ENCODE results near the gene ZNF823. TPM values are rescaled to one million over a fixed set of nuclear protein-coding genes. Genes with fewer than 3 reads are reported as not detected.

Gene ZNF823
- total and polyA plus RNA-seq, 10 donors = 1.3 to 5.2 (median 3.6) TPM

DNA sequence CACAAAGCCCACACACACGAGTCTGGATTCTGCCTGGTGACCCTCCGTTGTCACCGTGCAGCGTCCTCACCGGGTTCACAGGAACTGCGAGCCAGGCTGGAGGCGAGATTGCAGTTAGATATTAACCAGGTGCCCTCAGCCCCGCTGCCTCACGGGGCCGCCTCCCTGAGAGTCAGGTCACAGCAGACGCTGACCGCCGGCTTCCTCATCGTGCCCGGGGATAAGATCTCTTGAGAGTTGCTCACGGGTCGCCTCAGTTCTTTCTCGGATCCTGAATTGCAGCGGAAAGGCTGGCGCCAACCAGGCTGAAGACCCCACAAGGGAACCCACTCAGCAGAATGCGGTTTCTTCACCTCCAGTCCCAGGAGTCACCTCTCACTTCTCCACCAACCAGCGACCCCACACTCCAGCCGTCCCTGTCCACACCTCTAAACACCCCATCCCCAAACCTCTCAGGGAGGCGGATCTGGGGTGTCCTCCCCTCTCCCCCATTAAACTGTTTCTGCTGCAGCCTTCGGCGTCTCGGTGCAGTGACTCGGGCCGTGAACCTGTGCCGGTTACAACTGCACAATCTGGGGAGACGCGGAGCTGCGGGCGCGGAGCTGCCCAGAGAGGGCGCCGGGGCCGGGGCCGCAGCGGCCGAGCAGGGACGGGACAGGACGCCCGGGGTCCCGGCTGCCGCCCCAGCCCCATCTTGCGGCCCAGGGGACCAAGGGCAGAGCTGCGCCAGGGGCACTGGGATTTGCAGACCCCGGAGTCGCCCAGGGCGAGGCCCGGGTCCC, 591 bp downstream of the ZNF823 start:
- Histone ChIP-seq H3K27me3 (replicated peaks in 1 of 7) (no peaks in the 10 kb centered on the region), H3K36me3 (no peaks in the 10 kb centered on the region), H3K9me3 (no peaks in the 10 kb centered on the region), H3K27ac (peak overlapping the region; percentile 68 to 91 (median 84)), H3K4me1 (peaks cover 0 to 33% (median 22%) of the 10 kb centered on the region in 6 donors), H3K4me3 (peak overlapping the region; percentile 79 to 97 (median 90))
- DNase-seq = peak; percentile 92
- no peak for TF ChIP-seq POLR2A (IDR thresholded peaks at IDR 0.05)
- TF ChIP-seq POLR2AphosphoS5 (IDR thresholded peaks at IDR 0.05) = peak in 2 of 3 donors; percentile 5 to 15
- intact Hi-C loops (cut with DNase I; ENCODE audit: low total_unique reads) = no loop called here
- 0 to 1% (median 1%) methylated on average over 34 to 52 of the region's 52 CpGs for WGBS, 5 donors

DNA sequence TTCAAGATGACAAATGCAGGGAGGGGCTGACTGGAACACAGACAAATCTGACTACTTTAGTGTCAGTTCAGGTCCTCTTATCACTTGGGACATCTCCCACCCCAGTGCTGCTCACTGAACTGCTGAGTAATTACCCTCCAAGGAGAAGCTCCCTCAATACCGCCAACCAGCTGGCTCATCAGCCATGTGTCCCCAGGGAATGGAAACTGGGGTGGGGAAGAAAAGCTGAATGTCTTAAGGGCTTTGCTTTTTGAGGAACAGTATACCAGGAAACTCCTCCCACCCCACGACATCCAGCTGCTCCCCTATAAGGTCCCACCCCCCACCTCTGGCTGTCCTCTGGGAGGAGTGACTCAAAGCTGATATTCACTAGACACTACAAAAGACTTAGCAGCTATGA, 2.0 kb downstream of the ZNF823 start:
- H3K27me3 ChIP-seq (replicated peaks in 1 of 7) = no peaks in the 10 kb centered on the region
- TF ChIP-seq POLR2A (IDR thresholded peaks at IDR 0.05) (no peak), POLR2AphosphoS5 (IDR thresholded peaks at IDR 0.05) (no peak)
- TF ChIP-seq, protein P1, sequence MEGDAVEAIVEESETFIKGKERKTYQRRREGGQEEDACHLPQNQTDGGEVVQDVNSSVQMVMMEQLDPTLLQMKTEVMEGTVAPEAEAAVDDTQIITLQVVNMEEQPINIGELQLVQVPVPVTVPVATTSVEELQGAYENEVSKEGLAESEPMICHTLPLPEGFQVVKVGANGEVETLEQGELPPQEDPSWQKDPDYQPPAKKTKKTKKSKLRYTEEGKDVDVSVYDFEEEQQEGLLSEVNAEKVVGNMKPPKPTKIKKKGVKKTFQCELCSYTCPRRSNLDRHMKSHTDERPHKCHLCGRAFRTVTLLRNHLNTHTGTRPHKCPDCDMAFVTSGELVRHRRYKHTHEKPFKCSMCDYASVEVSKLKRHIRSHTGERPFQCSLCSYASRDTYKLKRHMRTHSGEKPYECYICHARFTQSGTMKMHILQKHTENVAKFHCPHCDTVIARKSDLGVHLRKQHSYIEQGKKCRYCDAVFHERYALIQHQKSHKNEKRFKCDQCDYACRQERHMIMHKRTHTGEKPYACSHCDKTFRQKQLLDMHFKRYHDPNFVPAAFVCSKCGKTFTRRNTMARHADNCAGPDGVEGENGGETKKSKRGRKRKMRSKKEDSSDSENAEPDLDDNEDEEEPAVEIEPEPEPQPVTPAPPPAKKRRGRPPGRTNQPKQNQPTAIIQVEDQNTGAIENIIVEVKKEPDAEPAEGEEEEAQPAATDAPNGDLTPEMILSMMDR (IDR thresholded peaks at IDR 0.05 in 8 of 11, conservative IDR thresholded peaks at IDR 0.05 in 3 of 11) = no peak
- H3K4me1 ChIP-seq = peaks cover 0 to 33% (median 22%) of the 10 kb centered on the region in 6 donors
- H3K36me3 ChIP-seq = no peaks in the 10 kb centered on the region
- H3K4me3 ChIP-seq = no peak overlapping the region
- intact Hi-C loops (cut with DNase I; ENCODE audit: low total_unique reads) = no loop called here
- DNase-seq = no peak
- H3K27ac ChIP-seq = no peak overlapping the region
- H3K9me3 ChIP-seq = no peaks in the 10 kb centered on the region
- WGBS, 5 donors = 28 to 47% (median 35%) methylated on average over 2 of the region's 2 CpGs

DNA sequence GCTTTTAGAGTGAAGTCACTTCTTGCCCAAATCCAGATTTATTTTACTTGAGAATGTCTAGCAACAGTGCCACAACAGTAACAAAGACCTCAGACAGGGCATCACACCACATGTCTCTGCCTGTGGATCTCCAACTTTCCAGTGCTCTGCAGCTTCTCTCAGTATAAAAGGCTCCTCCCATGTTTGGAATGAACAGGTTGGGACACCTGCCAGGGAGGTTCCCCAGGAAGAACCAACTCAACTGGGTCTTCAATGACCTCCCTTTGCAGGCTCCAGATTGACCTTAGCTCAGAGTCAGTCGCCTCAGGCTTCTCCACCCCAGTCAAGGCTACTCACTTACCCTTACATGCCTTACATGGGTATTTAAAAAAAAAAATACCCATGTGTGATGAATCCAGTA, 3.4 kb downstream of the ZNF823 start:
- no peak for TF ChIP-seq POLR2A (IDR thresholded peaks at IDR 0.05)
- TF ChIP-seq POLR2AphosphoS5 (IDR thresholded peaks at IDR 0.05) = no peak
- TF ChIP-seq, protein P1 (IDR thresholded peaks at IDR 0.05 in 8 of 11, conservative IDR thresholded peaks at IDR 0.05 in 3 of 11) = no peak
- intact Hi-C loops (cut with DNase I; ENCODE audit: low total_unique reads) = no loop called here

DNA sequence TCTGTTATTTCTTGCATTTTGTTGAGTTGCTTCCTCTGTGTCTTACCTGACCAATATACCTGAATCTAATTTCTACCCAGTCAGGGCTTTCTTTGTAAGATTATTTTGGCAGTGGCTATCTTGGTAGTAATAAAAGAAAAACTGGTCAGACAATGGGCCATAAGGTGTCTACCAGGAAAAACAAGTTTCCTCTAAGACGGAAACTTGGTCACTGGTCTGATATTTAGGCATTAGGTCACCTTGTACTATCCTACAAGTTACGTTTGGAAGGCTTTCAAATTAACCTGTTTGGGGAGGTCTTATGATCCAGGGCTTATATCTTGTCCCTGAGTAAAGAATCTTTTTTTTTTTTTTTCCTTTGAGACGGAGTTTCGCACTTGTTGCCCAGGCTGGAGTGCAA, 9.2 kb downstream of the ZNF823 start:
- peaks cover 0 to 46% (median 7%) of the 10 kb centered on the region in 8 donors for H3K9me3 ChIP-seq
- H3K27ac ChIP-seq = no peak overlapping the region
- H3K4me1 ChIP-seq = no peaks in the 10 kb centered on the region
- no peak for DNase-seq
- no peaks in the 10 kb centered on the region for H3K27me3 ChIP-seq (replicated peaks in 1 of 7)
- WGBS, 5 donors = 93 to 96% (median 95%) methylated on average over 4 of the region's 4 CpGs
- peaks cover 0 to 48% (median 6%) of the 10 kb centered on the region in 6 donors for H3K36me3 ChIP-seq
- no peak for TF ChIP-seq POLR2A (IDR thresholded peaks at IDR 0.05)
- TF ChIP-seq, protein P1 (IDR thresholded peaks at IDR 0.05 in 8 of 11, conservative IDR thresholded peaks at IDR 0.05 in 3 of 11) = no peak
- no peak for TF ChIP-seq POLR2AphosphoS5 (IDR thresholded peaks at IDR 0.05)
- intact Hi-C loops (cut with DNase I; ENCODE audit: low total_unique reads) = no loop called here
- no peak overlapping the region for H3K4me3 ChIP-seq

More for the DNA sequence above, 3.4 kb downstream of the ZNF823 start:
- peaks cover 0 to 33% (median 22%) of the 10 kb centered on the region in 6 donors for H3K4me1 ChIP-seq
- no peak overlapping the region for H3K4me3 ChIP-seq
- peaks cover 0 to 8% (median 0%) of the 10 kb centered on the region in 6 donors for H3K36me3 ChIP-seq
- WGBS, 5 donors = 57 to 97% (median 94%) methylated on average over 1 of the region's 1 CpG
- DNase-seq = no peak
- H3K27me3 ChIP-seq (replicated peaks in 1 of 7) = no peaks in the 10 kb centered on the region
- H3K27ac ChIP-seq = no peak overlapping the region
- peaks cover 0 to under 1% (median 0%) of the 10 kb centered on the region in 8 donors for H3K9me3 ChIP-seq

Data from spleen (tissue), 11 donors.